Medulla oblongata (tissue), 1 donor: Measurements from ENCODE around the gene OR5M8.

Source experiments
- DNase-seq: peaks from one replicate; pipeline ENCODE4 v3.0.0-alpha.2; 2015; ENCODE audit errors: extremely low spot score

OR5M8 gene

GRCh38 chr11:56491270-56491669, at the start of gene OR5M8:
TSS of gene OR5M8 (minus strand) at chr11:56491370. CDS start at chr11:56491370, 0 bp downstream.
- DNase-seq = no peak

GRCh38 chr11:56533054-56533740, 42.0 kb upstream of the OR5M8 start:
- no peak for DNase-seq

- DNase-seq = no peak
Measured at GRCh38 chr11:56531856-56532255, 40.7 kb upstream of the OR5M8 start.

DNA sequence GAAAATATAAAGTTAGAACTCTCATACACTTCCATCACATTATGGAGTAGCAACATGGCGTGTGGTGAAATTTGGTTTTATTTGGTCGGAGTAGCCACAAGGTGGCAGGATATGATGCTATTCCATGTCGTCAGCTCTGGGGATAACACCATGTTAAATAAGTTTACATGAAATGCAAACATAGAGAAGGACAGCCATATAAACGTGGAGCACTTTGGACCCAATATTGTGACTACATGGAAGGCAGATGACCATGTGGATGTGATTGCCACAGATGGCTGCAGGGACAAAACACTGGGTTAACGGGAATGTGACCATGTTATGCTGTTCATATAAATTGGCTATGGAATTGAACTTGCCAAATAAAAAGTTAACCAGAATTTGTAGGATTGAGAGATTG, 30.8 kb upstream of the OR5M8 start:
- DNase-seq = no peak

DNA sequence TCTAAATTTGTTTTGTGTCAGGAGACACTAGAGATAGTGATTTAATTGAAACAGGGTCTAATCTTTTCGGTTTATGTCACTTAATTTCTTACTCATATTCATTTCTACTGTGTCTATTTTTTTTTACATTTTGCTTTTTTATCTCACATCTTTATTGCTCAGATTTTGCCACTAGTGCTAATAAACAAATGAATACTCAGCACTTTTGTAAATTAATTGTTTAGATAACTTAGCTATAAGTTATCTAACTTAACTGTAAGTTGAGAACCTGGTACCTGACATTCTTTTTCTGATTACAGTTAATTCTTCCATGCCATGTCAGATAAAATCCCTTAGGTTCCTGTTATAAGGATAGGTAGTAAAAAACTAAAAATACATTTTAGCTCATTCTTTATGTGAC, 22.1 kb upstream of the OR5M8 start:
- no peak for DNase-seq

DNA sequence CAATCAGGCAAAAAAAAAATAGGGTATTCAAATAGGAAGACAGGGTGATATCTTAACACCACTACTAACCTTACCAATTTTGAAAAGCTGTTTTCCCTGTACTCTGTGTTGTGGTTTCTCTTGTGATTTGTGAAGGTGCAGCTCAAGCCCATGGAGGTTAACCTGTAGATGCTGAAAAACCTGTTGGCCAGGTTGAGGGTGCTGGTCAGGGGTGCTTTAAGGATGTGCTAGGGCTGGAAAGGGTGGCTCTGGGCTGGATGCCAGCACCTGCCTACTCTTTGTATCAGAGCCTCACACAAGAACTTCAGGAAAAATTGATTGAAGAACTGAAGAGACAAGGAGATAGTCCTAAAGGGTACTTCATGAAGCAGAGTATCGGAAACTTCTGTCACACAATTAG, 18.3 kb upstream of the OR5M8 start:
- DNase-seq = no peak

- DNase-seq = no peak
Measured at GRCh38 chr11:56497010-56497409, 5.8 kb upstream of the OR5M8 start.

GRCh38 chr11:56495117-56495516, 3.9 kb upstream of the OR5M8 start:
- no peak for DNase-seq

- no peak for DNase-seq
Measured at GRCh38 chr11:56486801-56487200, 4.4 kb downstream of the OR5M8 start.

DNA sequence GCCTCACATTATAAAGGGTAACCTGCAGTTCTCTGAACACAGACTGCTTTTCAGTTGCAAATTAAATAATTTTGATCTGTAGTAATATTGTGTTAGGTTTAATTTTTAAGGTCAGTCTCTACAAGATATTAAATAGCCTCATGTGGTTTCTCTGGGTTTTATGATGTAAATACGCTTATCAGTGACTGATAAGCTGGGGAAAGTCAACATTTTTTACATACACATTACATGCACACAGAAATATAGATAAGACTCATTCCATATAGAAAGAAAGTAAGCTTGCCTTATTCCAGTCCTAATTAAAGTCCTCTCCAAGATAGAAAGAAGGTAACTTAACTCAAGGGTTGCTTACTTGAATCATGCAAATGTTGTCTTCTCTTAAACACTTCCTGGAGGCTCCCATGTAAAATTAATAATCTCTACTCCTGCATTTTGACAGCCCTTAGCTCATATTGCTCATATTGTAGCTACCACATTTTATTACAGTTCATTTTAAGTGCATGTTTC, 16.4 kb downstream of the OR5M8 start:
- no peak for DNase-seq

GRCh38 chr11:56473252-56473651, 17.9 kb downstream of the OR5M8 start, which contains the start of gene OR5M3:
TSS of gene OR5M3 (minus strand) at chr11:56473352. CDS start at chr11:56470497, 2,855 bp downstream.
- DNase-seq = no peak

GRCh38 chr11:56457076-56457475, 34.1 kb downstream of the OR5M8 start:
- DNase-seq = no peak

GRCh38 chr11:56453521-56453920, 37.6 kb downstream of the OR5M8 start:
- no peak for DNase-seq
